Activated T-cell treated with anti-CD3 and anti-CD28 coated beads for 24 hours (primary cell): ENCODE results near the gene FRY.

Experiments
- DNase-seq: peaks from one replicate; pipeline ENCODE4 v3.0.0-alpha.2; 2020; ENCODE audit warnings: low read depth

FRY gene

GRCh38 chr13:32134241-32135055 is 102.9 kb downstream of the FRY start:
- DNase-seq, result no peak

- DNase-seq, result no peak
Measured at GRCh38 chr13:32135056-32135390, 103.4 kb downstream of the FRY start.

- no peak for DNase-seq
Measured at GRCh38 chr13:32135655-32136054, 104.1 kb downstream of the FRY start.

- no peak for DNase-seq
Measured at GRCh38 chr13:32136061-32136460, 104.5 kb downstream of the FRY start.

GRCh38 chr13:32136716-32137115 is 105.1 kb downstream of the FRY start:
- no peak for DNase-seq

- DNase-seq, result no peak
Measured at GRCh38 chr13:32139251-32139650, 107.7 kb downstream of the FRY start.

GRCh38 chr13:32140109-32140508 is 108.5 kb downstream of the FRY start:
- no peak for DNase-seq

GRCh38 chr13:32141462-32141861 is 109.9 kb downstream of the FRY start:
- no peak for DNase-seq

GRCh38 chr13:32142115-32142514 is 110.5 kb downstream of the FRY start:
- no peak for DNase-seq

- DNase-seq, result no peak
Measured at GRCh38 chr13:32142956-32143375, 111.4 kb downstream of the FRY start.

- DNase-seq, result no peak
Measured at GRCh38 chr13:32147193-32147592, 115.6 kb downstream of the FRY start.

GRCh38 chr13:32147976-32148375 is 116.4 kb downstream of the FRY start:
- no peak for DNase-seq

GRCh38 chr13:32150239-32150638 is 118.7 kb downstream of the FRY start:
- no peak for DNase-seq

GRCh38 chr13:32150794-32151193 is 119.2 kb downstream of the FRY start:
- no peak for DNase-seq

GRCh38 chr13:32151240-32151639 is 119.7 kb downstream of the FRY start:
- no peak for DNase-seq

GRCh38 chr13:32153056-32153455 is 121.5 kb downstream of the FRY start:
- DNase-seq, result no peak

GRCh38 chr13:32159137-32159869 is 127.7 kb downstream of the FRY start:
- no peak for DNase-seq

- DNase-seq, result no peak
Measured at GRCh38 chr13:32162395-32163005, 130.9 kb downstream of the FRY start.

GRCh38 chr13:32164622-32165268 is 133.2 kb downstream of the FRY start:
- peak; percentile 14 for DNase-seq

GRCh38 chr13:32165796-32166195 is 134.2 kb downstream of the FRY start:
- DNase-seq, result no peak

- no peak for DNase-seq
Measured at GRCh38 chr13:32168131-32168530, 136.6 kb downstream of the FRY start.

GRCh38 chr13:32170841-32171240 is 139.3 kb downstream of the FRY start:
- DNase-seq, result no peak

- no peak for DNase-seq
Measured at GRCh38 chr13:32173881-32174280, 142.3 kb downstream of the FRY start.
